Muscle of arm (tissue), 12 donors: Measurements from ENCODE around the gene RHOBTB3. TPM values are rescaled to one million over a fixed set of nuclear protein-coding genes. Genes with fewer than 3 reads are reported as not detected.
A peak's percentile ranks its signal among the peaks of the same experiment; 100 is the strongest.

Experiments used
- DNase-seq: peaks from one replicate; pipeline ENCODE4 v3.0.0-alpha.2; 2013
- polyA plus RNA-seq, 12 donors: library from polyadenylated mRNA; unstranded; fragments of 120-200 nt; gene quantifications; one replicate each; pipeline ENCODE4 v1.2.1, GENCODE V29; 2013; ENCODE audit not compliant: insufficient read length in 12 of 12

Gene RHOBTB3
- polyA plus RNA-seq, 12 donors = 69.3 to 137 (median 113) TPM; not detected in 1

GRCh38 chr5:95729115-95730010 is 1.8 kb upstream of the RHOBTB3 start:
- no peak for DNase-seq

DNA sequence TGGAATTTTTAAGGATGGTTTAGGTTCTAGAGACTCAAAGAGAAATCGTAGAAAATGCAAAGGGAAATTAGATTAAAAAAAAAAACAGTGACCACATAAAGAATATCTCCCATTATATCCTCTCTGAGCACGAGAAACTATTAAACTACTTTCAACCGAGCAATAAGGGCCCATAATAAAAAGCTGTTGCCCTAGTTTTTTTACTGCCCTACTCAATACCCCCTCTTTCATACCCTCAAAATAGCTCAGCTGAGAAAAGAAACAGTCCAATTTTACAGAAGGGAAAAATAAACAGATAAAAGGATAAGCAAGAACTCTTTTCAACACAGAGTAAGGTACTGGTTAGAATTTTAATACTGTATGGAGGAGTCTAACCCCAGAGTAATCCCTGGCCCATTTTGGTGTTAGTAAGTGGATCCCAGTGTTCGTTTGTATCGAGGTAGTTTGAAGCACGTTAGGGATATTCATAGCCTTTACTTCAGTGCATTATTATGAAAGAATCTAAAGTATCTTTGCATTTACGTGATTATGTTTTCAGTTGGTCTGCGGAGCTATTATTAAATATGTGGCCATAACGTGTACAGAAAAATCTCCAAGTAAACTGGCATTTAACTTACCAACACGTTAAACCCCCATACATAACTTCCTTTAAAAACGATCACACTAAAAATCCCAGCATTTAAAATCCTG is 980 bp upstream of the RHOBTB3 start:
- DNase-seq = no peak

- peak; percentile 60 for DNase-seq
Measured at GRCh38 chr5:95731571-95732554, 727 bp downstream of the RHOBTB3 start.

DNA sequence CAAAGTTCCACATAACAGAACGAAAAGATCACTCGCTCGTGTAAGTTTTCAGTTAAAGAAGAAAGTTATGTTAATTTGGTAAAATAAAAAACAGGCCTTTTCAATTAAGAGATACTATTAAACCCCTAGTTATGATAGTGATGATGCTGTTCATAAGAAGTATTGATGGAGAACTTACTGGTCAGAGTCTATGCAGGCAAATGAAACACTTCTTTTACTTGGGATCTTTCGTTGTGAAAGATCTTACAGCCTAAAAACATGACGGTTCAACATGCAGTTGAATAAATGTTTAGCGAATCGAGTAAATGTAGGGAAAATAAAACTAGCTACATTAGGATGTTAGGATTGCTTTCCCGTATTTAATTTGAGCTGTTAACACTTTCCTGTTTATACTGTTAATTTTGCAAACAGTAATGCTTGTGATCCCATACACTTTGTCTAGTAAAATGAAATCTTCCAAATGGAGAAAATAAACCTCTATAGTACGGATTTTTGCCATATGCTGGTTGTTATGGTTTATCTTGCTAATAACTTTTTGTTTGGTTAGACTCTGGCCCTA is 2.0 kb downstream of the RHOBTB3 start:
- no peak for DNase-seq

DNA sequence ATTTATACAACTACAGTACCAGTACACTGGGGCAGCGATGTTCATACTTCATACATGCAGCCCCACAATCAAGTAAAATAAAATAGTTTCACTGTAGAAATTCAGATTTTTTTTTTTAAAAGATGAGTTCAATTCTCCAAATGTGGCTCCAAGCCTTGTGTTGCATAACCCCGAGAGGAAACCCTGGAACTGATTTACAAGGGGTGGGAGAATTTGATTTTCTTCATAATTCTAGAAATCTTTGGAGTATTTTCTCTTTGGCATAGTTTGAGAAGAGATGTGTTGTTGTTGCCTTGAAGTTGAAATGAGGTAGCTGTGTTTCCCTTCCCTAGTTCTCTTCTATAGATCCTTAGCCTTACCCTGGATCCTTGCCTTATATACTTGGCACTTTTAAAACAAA is 3.1 kb downstream of the RHOBTB3 start:
- DNase-seq = no peak

- peak; percentile 70 for DNase-seq
Measured at GRCh38 chr5:95734906-95735305, 3.8 kb downstream of the RHOBTB3 start.

DNA sequence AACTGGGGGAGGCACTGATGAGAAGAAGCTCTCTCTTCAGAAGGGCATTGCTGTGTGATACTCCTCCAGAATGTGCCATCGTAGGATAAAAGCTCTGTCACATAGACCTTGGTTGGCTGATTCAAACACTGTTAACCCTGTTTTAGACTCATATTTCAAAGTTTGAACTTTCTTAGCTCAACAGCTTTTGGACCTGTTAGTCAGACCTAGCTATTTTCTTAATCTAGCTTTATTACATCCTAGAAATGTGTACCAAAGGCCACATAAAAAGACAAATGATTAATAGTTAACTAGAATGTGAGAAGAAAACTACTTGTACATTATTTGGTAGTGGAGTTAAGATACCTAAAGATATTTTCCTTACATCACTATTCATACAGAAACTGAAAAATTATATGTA is 4.3 kb downstream of the RHOBTB3 start:
- DNase-seq = no peak

DNA sequence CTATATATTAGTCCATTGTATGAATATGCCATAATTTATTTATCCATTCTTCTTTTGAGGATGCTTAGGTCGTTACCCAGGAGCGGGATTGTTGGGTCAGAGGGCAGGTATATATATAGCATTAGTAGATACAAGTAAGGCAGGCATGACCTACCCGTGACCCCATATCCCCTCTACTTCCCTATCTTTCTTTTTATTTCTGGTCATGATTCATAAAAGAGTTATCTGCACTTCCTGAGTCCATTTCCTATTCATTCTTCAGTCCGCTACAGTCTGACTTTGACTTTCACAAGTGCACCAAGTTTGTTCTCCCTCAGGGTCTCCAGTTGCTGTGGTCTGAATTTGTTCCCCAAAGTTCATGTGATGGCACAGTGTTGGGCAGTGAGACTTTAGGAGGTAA is 6.9 kb downstream of the RHOBTB3 start:
- no peak for DNase-seq

GRCh38 chr5:95738834-95739233 is 7.7 kb downstream of the RHOBTB3 start:
- DNase-seq = no peak

DNA sequence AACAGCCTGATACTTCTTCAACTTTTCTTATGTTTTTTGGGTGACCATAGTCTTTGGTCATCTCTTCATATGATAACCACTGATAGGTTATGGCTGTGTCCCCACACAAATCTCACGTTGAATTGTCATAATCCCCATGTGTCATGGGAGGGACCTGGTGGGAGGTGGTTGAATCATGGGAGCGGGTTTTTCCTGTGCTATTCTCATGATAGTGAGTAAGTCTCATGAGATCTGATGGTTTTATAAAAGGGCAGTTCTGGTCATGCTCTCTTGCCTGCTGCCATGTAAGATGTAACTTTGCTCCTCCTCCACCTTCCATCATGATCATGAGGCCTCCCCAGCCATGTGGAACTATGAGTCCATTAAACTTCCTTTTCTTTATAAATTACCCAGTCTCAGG is 8.7 kb downstream of the RHOBTB3 start:
- no peak for DNase-seq

DNA sequence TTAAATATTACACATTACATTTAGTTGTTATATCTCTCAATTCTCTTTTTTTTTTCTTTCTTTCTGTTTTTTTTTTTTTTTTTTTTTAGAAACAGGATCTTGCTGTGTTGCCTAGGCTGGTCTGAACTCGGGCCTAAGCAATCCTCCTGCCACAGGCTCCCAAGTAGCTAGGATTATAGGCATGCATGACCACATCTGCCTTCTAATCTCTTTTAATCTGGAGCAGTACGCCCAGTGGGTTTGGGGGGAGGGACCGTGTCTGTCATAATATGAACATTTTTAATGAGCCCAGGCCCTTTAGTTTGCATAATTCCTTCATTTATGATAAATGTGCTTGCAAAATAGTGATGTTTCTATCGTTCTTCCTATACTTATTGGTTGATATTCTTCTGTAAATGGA is 10.3 kb downstream of the RHOBTB3 start:
- DNase-seq = no peak

DNA sequence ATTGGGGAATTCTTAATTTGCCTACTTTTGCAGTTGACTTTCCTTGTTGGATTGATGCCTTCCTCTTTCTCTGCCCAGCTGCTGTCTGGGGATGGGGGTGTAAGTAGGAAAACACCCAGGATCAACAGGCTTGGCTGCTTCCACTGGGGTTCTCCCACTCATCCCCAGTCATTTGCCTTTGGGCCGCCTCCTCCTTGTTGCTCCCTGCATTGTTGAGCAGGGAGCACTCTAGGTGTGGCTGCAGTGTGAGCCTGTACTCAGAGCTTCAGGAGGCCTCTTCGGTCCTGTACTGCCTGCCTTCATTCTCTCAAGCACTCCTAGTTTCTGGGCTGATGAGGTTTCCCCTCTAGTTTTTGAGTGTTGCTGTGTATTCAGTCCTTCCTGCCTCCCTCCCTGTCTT is 12.1 kb downstream of the RHOBTB3 start:
- no peak for DNase-seq

DNA sequence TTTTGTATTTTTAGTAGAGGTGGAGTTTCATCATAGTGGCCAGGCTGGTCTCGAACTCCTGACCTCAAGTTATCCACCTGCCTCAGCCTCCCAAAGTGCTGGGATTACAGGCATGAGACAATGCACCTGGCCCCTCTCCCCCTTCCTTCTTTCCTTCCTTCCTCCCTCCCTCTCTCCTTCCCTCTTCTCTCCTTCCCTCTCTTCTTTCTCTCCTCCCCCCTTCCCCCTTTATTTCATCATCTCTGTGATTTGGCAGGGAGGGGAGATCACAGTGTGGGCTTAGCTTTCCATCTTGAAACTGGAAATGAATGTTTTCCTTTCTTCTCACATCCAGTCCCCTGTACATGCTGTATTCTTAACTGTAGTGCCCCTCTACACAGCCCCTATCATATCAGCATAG is 12.7 kb downstream of the RHOBTB3 start:
- DNase-seq = no peak

DNA sequence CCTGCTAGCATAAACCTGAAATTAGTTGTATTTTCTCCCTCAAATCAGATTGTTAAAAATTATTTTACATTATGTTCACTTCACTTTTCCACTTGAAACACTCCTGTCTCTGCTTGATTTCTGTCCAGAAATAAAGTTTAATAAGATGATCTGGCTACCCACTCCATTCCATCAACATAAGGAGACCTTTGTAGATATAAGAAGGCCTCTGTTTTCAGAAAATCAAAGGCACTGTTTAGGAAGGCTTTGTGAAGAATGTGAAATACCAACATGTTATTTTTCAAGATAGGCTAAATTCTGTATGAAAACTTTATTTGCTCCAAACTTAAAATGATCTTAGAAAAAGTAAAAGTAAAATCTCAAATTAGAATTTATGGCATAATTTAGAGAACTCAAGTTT is 15.1 kb downstream of the RHOBTB3 start:
- DNase-seq = no peak

- no peak for DNase-seq
Measured at GRCh38 chr5:95746722-95747679, 15.9 kb downstream of the RHOBTB3 start.

DNA sequence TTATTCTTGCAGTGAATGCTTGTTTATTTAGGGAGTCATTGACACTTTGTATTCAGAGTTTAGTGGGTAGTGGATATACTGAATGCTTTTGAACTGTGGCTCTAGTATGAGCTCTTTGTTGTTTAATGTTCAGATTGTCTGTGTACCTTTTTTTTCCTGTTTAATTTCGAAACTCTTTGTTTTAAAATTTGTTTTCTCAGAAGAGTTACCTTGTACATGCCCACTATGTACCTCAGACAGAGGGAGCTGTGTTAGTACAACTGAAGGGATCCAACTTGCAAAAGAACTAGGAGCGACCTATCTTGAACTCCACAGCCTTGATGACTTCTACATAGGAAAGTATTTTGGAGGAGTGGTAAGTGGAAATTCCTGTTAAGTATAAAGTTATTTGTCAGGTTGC is 17.0 kb downstream of the RHOBTB3 start:
- no peak for DNase-seq

- DNase-seq = no peak
Measured at GRCh38 chr5:95754545-95754944, 23.4 kb downstream of the RHOBTB3 start.

DNA sequence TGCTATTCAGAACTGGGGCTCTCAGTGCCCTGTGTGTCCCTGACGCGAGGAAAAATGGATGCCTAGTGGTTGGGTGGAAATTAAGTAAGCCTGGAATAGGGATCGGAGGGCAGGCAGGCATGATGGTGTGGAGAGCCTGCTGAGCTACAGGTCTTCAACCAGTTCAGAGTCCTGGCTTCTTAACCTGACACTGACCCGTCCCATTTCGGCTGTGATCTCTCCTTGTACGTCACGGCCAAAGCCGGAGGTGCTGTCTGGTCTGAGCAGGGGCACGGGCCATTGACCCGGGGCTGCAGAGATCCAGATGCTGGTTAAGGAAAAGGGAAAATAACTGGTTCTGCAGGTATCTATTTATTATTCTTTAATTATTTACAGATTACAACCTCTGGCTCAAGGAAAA is 27.9 kb downstream of the RHOBTB3 start:
- no peak for DNase-seq

GRCh38 chr5:95759634-95760033 is 28.5 kb downstream of the RHOBTB3 start:
- DNase-seq = no peak
